ENCODE measurements around the gene RAB25.
"Not testable (repeated sequence)": the region's sequence is repeated elsewhere in the genome, so short reads cannot be mapped to it uniquely, and the experiment has no call there.

The RAB25 gene

DNA sequence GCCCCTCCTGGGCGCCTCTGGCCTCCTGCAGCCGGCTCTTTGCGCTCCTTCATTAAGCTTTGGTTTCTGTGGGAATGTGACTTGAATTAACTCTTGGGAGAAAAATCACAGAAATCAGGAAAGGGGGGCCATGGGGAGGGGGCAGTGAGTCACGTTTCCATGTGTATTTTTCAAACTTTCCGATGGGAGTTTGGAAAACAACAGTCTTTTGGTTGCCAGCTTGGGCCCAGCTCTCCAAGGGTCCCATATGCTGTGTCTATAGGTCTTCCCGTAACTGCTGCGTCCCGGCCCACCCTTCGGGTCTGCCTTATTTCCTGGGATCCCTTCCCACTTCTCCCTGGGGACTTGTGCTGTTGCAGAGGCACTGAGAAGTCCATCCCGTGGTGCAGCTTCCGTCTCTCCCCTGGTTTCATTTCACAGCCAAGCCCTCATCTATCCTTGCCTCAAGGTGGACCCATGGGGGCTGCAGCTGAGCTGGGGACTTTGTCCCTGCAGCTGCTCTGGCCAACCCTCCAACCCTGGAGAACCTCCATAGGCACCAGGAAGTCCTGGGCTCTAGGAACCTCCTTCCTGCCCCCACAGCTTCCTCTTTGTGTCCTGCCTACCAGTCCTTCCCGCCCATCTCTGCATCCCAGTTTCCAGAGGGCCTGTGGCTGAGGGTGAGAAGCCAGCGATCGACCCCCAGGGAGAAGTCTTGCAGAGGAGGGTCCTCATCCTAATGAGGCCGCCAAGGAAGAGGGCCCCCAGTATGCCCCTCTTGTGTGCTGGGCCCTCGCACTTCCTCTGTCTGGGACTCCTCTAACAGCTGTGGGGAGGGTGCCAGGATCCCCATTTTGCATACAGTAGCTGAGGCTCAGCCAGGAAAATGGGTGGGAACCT, 41.9 kb downstream of the RAB25 start:
- no peak for DNase-seq (ENCODE audit: low read depth in 2 of 2)

DNA sequence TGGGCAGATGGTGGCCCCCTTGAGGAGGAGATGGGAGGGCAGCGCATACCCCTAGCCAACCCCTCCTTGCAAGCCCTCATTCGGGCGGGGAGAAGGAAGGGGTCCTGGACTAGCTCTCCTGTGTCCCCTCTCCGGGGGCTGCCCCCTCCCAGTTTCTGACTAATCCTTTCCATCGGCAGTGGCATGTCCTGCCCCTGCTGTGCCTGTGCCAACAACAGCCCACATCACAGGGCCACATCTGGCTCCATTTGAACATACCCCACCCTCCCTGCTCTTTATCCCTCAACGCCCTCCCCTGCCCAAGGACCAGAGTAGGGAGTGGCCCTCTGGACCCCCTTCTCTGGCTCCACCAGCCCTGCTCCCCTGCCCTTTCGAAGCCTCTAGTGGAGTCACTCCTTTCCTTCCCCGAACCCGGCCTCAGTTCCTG, 42.6 kb downstream of the RAB25 start:
- DNase-seq (ENCODE audit: low read depth in 2 of 2): no peak

DNA sequence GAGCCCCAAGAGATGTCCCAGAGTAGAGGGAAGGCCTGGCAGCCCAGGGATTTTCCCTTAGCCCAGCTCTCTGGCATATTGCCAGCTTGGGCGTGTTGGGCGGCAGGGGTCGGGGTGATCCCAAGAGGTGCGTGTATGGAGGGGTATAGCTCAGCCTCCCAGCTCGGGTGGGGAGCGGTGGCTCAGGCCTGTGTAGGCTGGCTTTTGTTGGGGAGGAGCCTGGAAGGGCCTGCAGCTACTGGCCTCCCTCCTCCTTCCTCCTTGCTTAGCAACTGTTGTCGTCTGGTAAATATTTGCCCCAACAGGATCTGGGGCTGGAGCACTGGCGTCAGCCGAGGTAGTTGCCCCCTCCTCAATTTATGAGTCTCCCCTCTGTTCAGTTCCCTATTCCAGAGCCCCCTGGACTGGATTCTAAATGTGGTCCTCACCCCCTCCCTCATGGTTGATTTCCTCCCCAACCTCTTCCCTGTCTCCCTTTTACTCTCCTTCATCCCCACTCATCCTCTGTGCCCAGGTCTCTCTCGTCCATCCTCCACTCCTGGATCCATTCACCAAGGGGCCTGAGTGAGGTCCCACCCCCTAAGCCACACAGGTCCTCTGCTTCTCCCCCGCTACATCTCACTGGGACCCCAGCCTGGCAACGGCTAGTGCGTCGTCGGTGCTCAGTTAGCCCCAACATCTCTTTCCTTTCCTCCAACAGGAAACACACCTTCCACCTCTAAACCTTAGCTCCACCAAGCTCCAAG, 43.3 kb downstream of the RAB25 start:
- no peak for DNase-seq (ENCODE audit: low read depth in 2 of 2)

DNA sequence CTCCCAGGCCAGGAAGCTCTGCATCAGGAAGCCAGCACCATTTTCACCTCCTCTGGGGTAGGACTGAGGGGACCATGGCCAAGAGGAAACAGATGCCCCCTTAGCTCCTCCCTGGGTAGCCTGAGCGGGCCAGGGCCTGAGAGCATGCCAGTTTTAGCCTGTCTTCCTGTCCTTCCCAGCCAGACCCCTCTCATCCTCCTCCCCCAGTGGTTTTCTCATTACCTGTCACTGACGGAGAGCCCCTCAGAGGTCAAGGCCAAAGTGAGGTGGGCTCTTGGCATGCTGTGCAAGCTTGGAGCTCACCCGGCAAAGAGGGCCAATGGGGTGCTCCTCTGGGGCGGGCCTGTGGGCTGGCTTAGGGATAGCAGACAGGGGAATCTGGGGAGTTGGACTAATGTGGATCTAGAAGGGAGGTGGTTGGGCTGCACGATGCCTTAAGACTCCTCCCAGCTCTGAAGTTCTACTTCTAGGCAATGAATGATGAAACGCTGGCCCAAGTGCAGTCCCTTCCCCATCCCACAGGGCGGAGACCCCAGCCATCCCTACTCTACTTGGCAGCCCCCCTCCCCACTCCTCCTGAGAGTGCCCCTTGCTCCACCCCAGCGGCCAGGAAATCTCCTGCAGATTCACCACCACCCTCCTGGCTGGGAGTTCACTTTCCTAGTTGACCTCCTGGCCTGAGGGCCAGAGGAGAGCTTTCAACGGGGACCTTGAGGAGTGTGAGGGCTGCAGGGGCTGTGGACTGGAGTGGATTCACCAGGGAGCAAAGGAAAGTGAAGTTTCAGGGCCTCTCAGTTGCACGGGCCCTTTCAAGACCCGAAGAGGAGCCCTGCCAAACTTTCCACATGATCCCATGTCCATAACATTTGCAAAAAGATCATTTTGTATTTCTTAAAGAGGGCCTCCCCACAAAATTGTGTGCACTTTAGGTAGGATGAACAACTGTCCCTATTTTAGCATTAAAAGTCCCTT, 44.2 kb downstream of the RAB25 start:
- DNase-seq (ENCODE audit: low read depth in 2 of 2): no peak

DNA sequence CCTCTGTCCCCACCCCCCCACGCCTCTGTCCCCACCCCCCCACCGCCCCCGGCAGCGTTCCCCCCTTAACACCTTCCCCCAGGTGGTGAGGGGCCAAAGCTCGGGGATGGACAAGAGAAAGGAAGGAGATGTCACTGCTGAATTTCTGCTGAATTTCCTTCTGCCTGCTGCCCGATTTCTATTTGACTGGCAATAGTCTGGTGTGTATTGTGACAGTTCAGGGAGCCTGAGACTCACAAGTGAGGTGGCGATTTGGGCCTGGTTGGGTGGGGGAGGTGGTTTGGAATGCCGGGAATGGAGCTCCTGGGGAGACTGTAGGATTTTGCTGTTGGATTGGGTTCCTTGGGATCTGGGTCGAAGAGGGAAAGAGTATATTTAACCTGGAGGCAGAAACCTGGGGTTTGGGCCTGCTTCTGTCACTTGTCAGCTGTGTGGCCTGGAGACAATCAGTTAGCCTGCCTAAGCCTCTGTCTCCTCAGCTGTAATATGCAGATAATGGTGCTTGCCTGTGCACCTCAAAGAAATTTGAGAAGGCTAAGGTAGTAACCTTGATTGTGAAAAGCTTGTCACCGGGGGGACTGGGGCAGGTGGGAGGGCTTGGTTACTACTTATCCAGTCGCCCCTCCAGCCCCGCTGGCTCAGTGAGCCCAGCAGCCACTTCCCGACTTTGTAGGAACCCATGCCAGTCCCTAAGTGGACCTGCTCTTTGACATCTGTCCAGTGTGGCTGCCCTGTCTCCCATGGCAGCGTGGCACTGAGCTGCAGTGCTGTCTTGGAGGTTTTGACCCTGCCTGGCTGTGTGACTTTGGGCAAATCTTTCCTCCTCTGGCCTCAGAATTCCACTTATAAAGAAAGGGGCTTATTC, 45.9 kb downstream of the RAB25 start:
- no peak for DNase-seq (ENCODE audit: low read depth in 2 of 2)

DNA sequence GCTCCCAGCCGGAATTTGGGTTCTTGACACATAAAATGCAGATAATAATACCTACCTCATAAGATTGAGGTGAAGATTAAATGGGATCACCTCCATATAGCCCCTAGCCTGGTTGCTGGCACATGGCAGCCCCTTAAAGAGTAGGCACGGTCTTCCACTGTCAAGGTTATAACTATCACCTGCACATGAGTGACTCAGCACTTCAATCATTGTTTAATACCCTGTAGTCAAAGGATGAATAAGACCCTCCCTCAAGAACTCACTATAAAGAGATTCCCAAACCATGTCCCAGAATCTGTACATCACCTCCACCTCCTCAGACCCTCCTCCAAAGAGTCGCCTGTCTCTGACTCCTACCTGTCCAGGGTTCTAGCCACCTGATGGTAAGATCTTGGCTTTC, 47.1 kb downstream of the RAB25 start:
- DNase-seq (ENCODE audit: low read depth in 2 of 2): no peak

DNA sequence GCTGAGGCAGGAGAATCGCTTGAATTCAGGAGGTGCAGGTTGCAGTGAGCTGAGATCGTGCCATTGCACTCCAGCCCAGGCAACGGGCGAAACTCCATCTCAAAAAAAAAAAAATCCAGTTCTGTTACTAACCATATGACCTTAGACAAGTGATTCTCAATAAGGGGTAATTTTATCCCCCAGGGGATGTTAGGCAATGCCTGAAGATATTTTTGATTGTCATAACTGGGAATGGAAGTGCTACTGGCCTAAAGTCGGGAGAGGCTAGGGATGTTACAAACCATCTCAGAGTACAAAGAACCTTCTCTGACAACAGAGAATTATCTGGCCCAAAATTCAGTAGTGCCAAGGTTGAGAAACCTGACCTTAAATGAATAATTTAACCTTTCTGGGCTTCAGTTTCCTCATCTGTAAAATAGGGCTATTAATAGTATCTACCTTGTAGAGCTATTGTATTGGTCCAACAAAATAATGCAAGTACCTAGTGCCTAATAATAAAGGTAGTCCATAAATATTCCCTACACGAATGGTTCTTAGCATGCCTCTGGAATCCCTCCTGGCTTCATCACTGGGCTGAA, 47.8 kb downstream of the RAB25 start:
- DNase-seq (ENCODE audit: low read depth in 2 of 2): no peak

DNA sequence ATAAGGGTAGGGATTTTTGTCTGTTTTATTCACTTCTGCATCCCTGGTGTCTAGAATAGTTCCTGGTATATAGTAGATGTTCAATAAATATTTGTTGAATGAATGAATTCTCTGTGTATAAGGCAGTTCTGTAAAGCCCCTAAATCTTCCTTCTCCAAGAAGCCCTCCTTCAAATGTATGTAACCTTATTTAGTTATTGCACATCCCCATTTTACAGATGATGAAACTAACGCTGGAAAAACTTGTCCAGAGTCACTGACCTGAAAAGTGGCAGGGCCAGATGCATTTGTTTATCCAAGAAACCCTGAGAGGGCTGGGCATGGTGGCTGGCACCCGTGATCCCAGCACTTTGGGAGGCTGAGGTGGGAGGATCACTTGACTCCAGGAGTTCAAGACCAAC, 49.3 kb downstream of the RAB25 start:
- DNase-seq (ENCODE audit: low read depth in 2 of 2): no peak

DNA sequence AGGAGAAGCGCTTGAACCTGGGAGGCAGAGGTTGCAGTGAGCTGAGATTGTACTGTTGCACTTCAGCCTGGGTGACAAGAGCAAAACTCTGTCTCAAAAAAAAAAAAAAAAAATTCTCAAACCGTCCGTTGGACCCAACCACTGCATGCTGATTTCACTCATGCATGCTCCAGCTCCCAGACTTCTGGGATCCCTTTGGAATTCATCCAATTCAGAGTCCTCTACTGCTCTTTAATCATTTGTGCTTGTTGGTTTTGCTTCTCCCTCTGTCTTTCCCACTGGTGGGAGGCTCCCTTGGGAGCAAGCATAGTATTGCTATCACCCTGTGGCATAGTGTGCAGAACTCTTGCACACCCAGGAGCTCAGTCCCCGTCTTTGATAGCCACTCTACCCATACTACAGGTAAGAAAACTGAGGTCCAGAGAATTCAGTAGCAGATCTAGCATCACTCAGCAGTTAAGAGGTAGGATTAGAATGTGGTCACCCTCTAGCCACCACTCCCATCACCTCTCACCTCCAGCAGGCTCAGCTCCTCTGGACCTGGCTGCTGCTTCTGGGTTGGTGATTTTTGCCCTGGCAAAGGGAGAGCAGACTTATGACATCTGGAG, 50.5 kb downstream of the RAB25 start:
- DNase-seq (ENCODE audit: low read depth in 2 of 2): no peak

DNA sequence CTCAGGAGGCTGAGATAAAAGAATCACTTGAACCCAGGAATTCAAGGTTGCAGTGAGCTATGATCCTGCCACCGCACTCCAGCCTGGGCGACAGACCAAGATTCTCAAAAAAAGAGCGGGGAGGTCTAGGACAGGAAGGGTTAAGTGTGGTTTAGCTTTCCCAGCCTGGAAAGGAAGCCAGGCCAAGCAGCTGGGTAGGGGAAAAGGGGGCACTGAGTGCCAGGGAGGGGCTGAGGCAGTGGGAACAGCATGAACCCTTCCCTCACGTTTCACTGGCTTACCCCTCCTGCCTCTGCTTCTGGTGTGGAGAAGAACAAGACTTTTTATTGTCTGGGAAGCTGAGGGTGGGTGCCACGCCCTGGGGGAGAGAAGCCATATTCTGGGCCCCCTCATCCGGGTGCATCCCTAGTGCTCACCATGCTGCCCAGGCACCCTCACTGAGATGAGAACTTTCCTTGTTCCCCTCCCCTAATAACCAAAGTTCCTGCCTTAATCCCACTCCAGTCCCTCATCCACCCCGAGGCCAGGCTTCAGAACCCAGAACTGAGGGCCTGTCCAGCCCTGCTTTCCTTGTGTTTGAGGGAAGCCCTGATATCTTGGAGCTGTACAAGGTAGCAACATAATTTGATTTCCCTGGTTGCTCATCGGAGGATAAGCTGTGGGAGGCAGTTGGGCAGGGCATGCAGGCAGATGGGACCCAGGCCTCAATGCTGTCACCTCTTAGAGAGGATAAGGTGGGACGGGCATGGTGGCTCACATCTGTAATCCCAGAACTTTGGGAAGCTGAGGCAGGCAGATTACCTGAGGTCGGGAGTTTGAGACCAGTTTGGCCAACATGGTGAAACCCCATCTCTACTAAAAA, 51.5 kb downstream of the RAB25 start:
- no peak for DNase-seq (ENCODE audit: low read depth in 2 of 2)

DNA sequence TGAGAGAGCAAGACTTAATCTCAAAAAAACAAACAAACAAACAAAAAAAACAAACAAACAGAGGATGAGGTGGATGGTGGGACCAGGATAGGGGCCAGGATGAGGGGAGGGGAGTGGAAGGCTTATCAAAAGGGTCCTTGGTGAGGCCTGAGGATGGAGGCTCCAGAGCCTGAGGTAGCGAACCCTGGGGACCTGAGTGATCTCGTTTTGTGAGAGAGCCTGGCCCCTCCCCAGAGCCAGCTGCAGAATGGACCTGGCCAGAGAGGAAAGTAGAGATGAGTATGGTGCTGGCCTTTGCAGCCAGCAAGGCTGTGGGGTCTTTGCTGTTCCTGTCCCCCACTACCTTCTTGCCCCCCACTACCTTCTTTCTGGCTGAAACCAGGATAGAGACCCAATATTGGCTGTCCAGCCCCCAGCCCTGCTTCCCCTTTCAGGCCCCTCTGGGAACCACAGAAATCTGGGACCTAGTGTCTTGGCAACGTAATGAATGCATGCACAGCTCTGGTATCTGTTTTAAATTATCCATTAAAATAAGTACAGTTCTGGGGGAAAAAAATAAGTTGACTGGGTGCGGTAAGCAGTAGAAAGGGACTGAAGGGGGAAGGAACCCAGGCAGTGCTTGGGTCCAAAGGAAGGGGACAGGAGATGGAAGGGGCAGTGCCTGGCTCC, 52.5 kb downstream of the RAB25 start:
- DNase-seq (ENCODE audit: low read depth in 2 of 2): no peak

DNA sequence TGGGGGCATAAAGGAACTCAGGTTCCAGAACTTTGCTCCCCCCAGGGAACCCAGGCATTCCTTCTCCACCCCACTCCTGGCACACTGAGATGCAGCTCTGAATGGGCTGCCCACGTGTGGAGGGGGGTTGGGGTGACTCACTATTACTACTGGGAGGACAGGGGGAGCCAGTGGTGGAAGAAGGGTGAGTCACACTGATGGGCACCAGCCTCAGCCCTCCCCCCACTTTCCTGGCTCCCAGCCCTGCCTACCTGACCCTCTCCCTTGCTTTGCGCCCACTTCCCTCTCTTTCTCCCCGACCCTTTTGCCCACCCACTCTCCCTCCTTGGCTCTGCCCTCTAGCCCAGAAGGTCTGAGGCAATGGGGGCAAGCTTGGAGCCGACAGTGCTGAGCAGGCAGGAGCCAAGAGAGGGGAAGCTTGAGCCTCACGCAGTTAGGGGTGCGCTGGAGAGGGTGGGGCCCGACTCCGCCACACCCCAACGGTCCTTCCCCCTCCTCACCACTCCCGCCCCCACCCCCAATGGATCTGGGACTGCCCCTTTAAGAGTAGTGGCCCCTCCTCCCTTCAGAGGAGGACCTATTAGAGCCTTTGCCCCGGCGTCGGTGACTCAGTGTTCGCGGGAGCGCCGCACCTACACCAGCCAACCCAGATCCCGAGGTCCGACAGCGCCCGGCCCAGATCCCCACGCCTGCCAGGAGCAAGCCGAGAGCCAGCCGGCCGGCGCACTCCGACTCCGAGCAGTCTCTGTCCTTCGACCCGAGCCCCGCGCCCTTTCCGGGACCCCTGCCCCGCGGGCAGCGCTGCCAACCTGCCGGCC, 53.4 kb downstream of the RAB25 start, which contains the start of gene LMNA:
Gene LMNA, plus strand, starts transcription at position 611 of the 818 bp plus-strand sequence. CDS start 208 bp downstream, outside the sequence.
- DNase-seq (ENCODE audit: low read depth in 2 of 2): peak; percentile 54 to 56

DNA sequence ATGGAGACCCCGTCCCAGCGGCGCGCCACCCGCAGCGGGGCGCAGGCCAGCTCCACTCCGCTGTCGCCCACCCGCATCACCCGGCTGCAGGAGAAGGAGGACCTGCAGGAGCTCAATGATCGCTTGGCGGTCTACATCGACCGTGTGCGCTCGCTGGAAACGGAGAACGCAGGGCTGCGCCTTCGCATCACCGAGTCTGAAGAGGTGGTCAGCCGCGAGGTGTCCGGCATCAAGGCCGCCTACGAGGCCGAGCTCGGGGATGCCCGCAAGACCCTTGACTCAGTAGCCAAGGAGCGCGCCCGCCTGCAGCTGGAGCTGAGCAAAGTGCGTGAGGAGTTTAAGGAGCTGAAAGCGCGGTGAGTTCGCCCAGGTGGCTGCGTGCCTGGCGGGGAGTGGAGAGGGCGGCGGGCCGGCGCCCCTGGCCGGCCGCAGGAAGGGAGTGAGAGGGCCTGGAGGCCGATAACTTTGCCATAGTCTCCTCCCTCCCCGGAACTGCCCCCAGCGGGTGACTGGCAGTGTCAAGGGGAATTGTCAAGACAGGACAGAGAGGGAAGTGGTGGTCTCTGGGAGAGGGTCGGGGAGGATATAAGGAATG, 54.1 kb downstream of the RAB25 start:
- no peak for DNase-seq (ENCODE audit: low read depth in 2 of 2)

DNA sequence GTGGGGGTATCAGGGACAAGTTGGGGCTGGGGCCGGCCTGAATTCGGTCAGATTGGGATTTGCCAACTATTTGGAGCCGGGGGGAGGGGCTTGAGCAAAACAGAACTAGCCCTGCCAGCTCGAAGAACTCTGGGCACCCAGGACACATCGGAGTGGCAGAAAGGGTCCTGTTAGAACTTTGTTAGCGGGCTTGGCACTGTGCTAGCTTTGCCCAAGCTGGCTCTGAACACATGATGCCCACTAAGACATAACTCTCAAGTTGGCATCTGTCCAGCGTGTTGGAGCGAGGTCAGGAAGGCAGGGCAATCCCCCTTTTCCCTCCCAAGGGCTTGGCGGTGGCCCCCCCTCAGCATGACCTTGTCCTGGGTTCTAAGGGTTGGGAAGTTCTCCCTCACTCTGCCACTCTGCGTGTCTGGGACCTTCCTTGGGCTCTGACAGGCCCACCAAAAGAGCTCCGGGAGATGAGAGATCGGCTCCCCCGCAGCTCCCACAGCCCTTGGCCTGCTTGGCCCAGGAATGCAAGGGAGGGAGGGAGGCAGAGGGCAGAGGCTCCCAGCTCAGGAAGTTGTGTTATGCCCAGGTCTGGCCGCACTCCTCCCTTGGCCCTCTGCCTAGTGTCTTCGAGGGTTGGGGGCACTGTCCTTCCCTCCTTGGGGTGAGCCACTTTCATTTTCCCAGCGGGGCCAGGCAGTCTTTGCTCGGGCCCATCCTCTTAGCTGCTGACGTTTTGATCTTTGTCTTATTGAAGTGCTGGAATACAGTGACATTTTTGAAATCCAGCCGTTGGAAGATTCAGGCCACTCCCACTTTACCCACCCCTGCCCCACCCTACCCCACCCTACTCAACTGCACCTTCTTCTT, 54.8 kb downstream of the RAB25 start:
- DNase-seq (ENCODE audit: low read depth in 2 of 2): no peak

DNA sequence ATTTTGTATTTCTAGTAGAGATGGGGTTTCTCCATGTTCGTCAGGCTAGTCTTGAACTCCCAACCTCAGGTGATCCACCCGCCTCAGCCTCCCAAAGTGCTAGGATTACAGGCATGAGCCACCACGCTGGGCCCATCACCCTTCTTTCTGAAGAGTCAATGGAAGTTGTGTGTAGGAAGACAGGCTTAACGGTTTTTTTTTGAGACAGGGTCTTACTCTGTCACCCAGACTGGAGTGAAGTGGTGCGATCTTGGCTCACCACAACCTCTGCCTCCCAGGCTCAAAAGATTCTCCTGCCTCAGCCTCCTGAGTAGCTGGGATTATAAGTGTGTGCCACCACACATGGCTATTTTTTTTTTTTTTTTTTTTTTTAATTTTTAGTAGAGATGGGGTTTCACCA, 55.8 kb downstream of the RAB25 start:
- not testable (repeated sequence) for DNase-seq (ENCODE audit: low read depth in 2 of 2)

Data from stimulated activated CD8-positive, alpha-beta memory T cell treated with anti-CD3 and anti-CD28 coated beads, Interleukin-7, amount 100 ng/mL, for 1 hour (primary cell).